ENCODE data around the gene MBNL1.

The MBNL1 gene, protein sequence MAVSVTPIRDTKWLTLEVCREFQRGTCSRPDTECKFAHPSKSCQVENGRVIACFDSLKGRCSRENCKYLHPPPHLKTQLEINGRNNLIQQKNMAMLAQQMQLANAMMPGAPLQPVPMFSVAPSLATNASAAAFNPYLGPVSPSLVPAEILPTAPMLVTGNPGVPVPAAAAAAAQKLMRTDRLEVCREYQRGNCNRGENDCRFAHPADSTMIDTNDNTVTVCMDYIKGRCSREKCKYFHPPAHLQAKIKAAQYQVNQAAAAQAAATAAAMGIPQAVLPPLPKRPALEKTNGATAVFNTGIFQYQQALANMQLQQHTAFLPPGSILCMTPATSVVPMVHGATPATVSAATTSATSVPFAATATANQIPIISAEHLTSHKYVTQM

DNA sequence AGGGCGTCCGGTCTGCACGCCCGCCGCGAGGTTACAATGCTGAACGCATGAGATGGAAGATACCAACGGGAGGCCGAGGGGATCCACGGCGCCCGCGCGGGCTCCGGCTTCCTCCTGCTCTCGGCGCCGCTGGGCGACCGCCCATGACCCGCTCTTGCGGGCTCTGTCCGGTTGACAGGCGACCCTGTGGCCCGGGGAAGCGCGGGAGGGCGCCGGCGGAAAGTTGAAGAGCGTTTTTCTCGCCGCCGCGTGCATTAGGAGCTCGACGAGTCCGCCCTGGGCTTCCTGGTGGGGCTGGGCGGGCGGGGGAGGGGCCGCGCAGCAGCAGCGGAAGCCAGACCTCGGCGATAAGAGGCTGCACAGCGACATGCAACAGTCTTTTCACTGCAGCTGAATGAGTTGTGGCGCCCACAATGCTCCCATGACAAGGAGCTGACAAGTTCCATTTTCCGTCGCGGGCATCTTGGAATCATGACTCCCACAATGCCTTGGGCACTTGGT is at the start of gene MBNL1:
MBNL1 (plus strand) TSS at position 375 of the 501 bp plus-strand sequence. CDS start 31,265 bp downstream, outside the sequence.
- Mint-ChIP-seq H3K4me3 (peak within 1 kb of the TSS; percentile 95), H3K27ac (peak within 1 kb of the TSS; percentile 96), H3K9me3 (no peaks in the 10 kb centered on the region), H3K27me3 (ENCODE audit: low read depth, poor library complexity) (peaks cover 59% of the 10 kb centered on the region), H3K36me3 (ENCODE audit: low read depth) (no peaks in the 10 kb centered on the region), H3K4me1 (peaks cover 40% of the 10 kb centered on the region)
- TF ChIP-seq, protein P1, sequence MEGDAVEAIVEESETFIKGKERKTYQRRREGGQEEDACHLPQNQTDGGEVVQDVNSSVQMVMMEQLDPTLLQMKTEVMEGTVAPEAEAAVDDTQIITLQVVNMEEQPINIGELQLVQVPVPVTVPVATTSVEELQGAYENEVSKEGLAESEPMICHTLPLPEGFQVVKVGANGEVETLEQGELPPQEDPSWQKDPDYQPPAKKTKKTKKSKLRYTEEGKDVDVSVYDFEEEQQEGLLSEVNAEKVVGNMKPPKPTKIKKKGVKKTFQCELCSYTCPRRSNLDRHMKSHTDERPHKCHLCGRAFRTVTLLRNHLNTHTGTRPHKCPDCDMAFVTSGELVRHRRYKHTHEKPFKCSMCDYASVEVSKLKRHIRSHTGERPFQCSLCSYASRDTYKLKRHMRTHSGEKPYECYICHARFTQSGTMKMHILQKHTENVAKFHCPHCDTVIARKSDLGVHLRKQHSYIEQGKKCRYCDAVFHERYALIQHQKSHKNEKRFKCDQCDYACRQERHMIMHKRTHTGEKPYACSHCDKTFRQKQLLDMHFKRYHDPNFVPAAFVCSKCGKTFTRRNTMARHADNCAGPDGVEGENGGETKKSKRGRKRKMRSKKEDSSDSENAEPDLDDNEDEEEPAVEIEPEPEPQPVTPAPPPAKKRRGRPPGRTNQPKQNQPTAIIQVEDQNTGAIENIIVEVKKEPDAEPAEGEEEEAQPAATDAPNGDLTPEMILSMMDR (IDR thresholded peaks at IDR 0.05) = no peak
- DNase-seq = peak; percentile 78

DNA sequence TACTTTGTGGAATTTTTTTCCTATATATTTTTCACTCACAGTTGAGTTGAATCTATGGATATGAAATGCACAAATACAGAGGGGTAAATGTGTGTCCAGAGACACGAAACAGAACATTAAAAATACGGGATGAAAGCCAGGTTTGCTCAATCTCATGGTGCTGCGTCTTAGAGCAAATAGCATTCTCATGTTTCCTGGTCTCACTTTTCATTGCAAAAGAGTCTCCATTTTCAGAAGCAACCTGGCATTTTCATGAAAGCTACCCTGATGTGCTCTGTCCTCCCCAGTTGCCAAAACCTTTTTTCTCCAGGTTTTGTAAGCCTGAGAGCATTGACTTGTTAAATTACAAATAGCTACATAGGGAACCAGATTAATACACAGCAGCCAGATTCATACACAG is 49.5 kb upstream of the MBNL1 start:
- no peak overlapping the region for H3K4me3 Mint-ChIP-seq
- TF ChIP-seq, protein P1 (IDR thresholded peaks at IDR 0.05) = no peak
- H3K27me3 Mint-ChIP-seq (ENCODE audit: low read depth, poor library complexity) = no peaks in the 10 kb centered on the region
- H3K27ac Mint-ChIP-seq = no peak overlapping the region
- no peaks in the 10 kb centered on the region for H3K36me3 Mint-ChIP-seq (ENCODE audit: low read depth)
- H3K9me3 Mint-ChIP-seq = peaks cover 5% of the 10 kb centered on the region
- DNase-seq = no peak
- H3K4me1 Mint-ChIP-seq = peaks cover 9% of the 10 kb centered on the region

DNA sequence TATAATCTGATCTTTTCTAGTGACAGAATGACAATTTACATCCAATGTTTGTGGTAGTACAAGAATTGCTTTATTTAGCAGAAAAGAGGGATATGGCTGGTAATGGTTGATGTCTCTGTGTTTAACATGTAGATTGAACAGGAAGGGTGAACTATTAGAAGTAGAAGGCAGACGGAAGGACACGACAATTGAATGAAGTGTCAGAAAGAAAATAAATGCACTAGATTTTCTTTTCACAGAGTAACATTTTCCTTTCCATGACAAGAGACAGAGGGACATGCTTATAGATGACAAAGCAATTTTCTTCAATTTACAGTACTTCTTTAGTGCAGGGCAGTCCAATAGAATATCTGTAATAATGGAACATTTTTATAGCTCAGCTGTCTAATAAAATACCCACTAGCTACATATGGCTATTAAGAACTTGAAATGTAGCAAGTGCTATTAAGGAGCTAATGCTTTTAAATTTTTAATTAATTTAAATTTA is 48.9 kb upstream of the MBNL1 start:
- no peak overlapping the region for H3K27ac Mint-ChIP-seq
- TF ChIP-seq, protein P1 (IDR thresholded peaks at IDR 0.05) = no peak
- H3K4me3 Mint-ChIP-seq = no peak overlapping the region
- DNase-seq = no peak
- H3K4me1 Mint-ChIP-seq = peaks cover 9% of the 10 kb centered on the region
- H3K36me3 Mint-ChIP-seq (ENCODE audit: low read depth) = no peaks in the 10 kb centered on the region
- peaks cover 5% of the 10 kb centered on the region for H3K9me3 Mint-ChIP-seq
- H3K27me3 Mint-ChIP-seq (ENCODE audit: low read depth, poor library complexity) = no peaks in the 10 kb centered on the region

DNA sequence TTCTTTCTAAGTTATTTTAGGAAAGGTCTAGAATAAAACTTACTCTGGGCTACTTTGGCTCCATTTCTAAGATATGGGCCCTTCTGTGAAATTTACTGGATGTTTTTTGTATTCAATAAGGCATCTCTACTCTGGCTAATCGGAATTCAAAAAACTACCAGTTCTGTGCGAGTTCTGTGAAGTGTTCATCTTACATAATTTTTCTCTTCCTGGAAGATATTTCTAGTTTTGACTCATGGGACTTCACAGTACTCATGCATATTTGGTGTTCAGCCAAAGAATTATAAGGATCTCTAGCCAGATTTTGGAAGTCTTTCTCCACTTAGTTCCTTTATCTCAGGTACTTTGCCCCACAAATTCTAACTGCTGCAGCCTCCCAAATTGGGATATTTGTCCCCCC is 46.4 kb upstream of the MBNL1 start:
- Mint-ChIP-seq H3K27ac (no peak overlapping the region), H3K27me3 (ENCODE audit: low read depth, poor library complexity) (no peaks in the 10 kb centered on the region), H3K36me3 (ENCODE audit: low read depth) (no peaks in the 10 kb centered on the region), H3K4me3 (no peak overlapping the region), H3K4me1 (peaks cover 9% of the 10 kb centered on the region), H3K9me3 (peaks cover 5% of the 10 kb centered on the region)
- DNase-seq = no peak
- TF ChIP-seq, protein P1 (IDR thresholded peaks at IDR 0.05) = no peak

DNA sequence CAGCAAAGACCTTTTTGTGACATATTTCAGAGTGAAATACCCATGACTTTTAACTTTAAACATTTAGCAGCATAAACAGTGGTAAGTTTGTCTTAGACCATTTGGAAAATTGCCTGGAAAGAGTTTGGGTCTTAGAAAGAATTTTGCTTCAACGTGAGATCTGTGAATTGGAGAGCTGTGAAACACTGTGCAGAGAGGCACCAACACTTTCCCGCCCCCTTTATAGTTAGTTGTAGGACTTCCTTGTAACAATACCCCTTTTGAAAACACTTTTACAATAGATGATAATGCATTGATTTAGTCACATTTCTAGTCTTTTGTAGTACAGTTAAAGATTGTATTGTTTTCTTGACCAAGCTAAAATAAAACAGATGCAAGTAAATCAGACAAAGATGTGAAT is 43.5 kb upstream of the MBNL1 start:
- Mint-ChIP-seq H3K27ac (no peak overlapping the region), H3K9me3 (no peaks in the 10 kb centered on the region), H3K4me1 (no peaks in the 10 kb centered on the region), H3K27me3 (ENCODE audit: low read depth, poor library complexity) (peaks cover 4% of the 10 kb centered on the region), H3K36me3 (ENCODE audit: low read depth) (no peaks in the 10 kb centered on the region), H3K4me3 (no peak overlapping the region)
- TF ChIP-seq, protein P1 (IDR thresholded peaks at IDR 0.05) = no peak
- DNase-seq = no peak

All from nephron progenitor cell (in vitro differentiated cells).